ENCODE data around the gene SERHL2. TPM values are rescaled to one million over a fixed set of nuclear protein-coding genes. Genes with fewer than 3 reads are reported as not detected.

The SERHL2 gene
- total RNA-seq, 1 experiment from 2014 or later = 1.1 TPM

GRCh38 chr22:42612336-42612735 is 58.6 kb downstream of the SERHL2 start:
- H3K4me3 Mint-ChIP-seq = peak overlapping the region; percentile 97; the same call in 1 of the 2 replicates
- H3K27me3 Mint-ChIP-seq (ENCODE audit: low read depth) = no peaks in the 10 kb centered on the region
- DNase-seq (ENCODE audit: low spot score) (no peak), ATAC-seq (no peak)
- ChIA-PET POLR2A (no interaction called here), CTCF (interaction anchor here (0.5 to 0.6 kb wide), 2 partner anchors 95 to 103 kb away, joined by 3 read pairs; no protein-coding TSS in a partner anchor)
- no peak overlapping the region for H3K27ac Mint-ChIP-seq
- H3K9me3 Mint-ChIP-seq = no peaks in the 10 kb centered on the region
- peaks cover 39% of the 10 kb centered on the region for H3K36me3 Mint-ChIP-seq
- TF ChIP-seq E2F4 (CRISPR knock-in tag; IDR thresholded peaks at IDR 0.05; ENCODE audit: borderline replicate concordance, low read depth) = no peak
- no peak for TF ChIP-seq ZNF138 (CRISPR knock-in tag; conservative IDR thresholded peaks at IDR 0.05)
- no peak for TF ChIP-seq GABPB1 (CRISPR knock-in tag; IDR thresholded peaks at IDR 0.05)
- no peak for TF ChIP-seq FOXJ3 (CRISPR knock-in tag; IDR thresholded peaks at IDR 0.05; ENCODE audit: borderline replicate concordance)
- no peak for TF ChIP-seq IRF1 (CRISPR knock-in tag; IDR thresholded peaks at IDR 0.05)
- TF ChIP-seq FOXP4 (CRISPR knock-in tag; IDR thresholded peaks at IDR 0.05) = no peak
- TF ChIP-seq TEAD4 (CRISPR knock-in tag; IDR thresholded peaks at IDR 0.05) = no peak
- no peak for TF ChIP-seq SMAD4 (CRISPR knock-in tag; IDR thresholded peaks at IDR 0.05)
- TF ChIP-seq HMGA2 (CRISPR knock-in tag; IDR thresholded peaks at IDR 0.05) = no peak
- no peak for TF ChIP-seq SMAD3 (CRISPR knock-in tag; IDR thresholded peaks at IDR 0.05; ENCODE audit: borderline replicate concordance)
- no peak for TF ChIP-seq ZNF121 (CRISPR knock-in tag; IDR thresholded peaks at IDR 0.05)
- no peak for TF ChIP-seq JAZF1 (CRISPR knock-in tag; IDR thresholded peaks at IDR 0.05)
- no peak for TF ChIP-seq NFE2L1 (CRISPR knock-in tag; IDR thresholded peaks at IDR 0.05)
- no peak for TF ChIP-seq ATF6 (CRISPR knock-in tag; IDR thresholded peaks at IDR 0.05)
- no peak for TF ChIP-seq NFATC4 (CRISPR knock-in tag; IDR thresholded peaks at IDR 0.05)
- peaks cover 41% of the 10 kb centered on the region for H3K4me1 Mint-ChIP-seq

GRCh38 chr22:42613872-42614301 is 60.1 kb downstream of the SERHL2 start:
- Mint-ChIP-seq H3K4me1 (peaks cover 44% of the 10 kb centered on the region), H3K9me3 (no peaks in the 10 kb centered on the region), H3K27ac (peak overlapping the region; percentile 97), H3K4me3 (peak overlapping the region; percentile 97), H3K36me3 (peaks cover 25% of the 10 kb centered on the region), H3K27me3 (ENCODE audit: low read depth) (no peaks in the 10 kb centered on the region)
- ChIA-PET CTCF (interaction anchor here (0.6 to 3.0 kb wide), 3 partner anchors 33 to 254 kb away, joined by 3 to 7 read pairs (median 6); no protein-coding TSS in a partner anchor), POLR2A (interaction anchor here (0.6 kb wide), 1 partner anchor 91 kb away, joined by 3 read pairs; no protein-coding TSS in a partner anchor)
- DNase-seq (ENCODE audit: low spot score) = no peak
- no peak for ATAC-seq
- TF ChIP-seq SMAD4 (CRISPR knock-in tag; IDR thresholded peaks at IDR 0.05) (no peak), TEAD4 (CRISPR knock-in tag; IDR thresholded peaks at IDR 0.05) (no peak), ELF4 (CRISPR knock-in tag; IDR thresholded peaks at IDR 0.05; ENCODE audit: low read depth) (no peak), AFF4 (CRISPR knock-in tag; IDR thresholded peaks at IDR 0.05; ENCODE audit: borderline replicate concordance) (no peak), ATF2 (CRISPR knock-in tag; IDR thresholded peaks at IDR 0.05; ENCODE audit: borderline replicate concordance, low read depth) (no peak), ZNF219 (CRISPR knock-in tag; IDR thresholded peaks at IDR 0.05; ENCODE audit: borderline replicate concordance) (no peak), ZMAT4 (CRISPR knock-in tag; IDR thresholded peaks at IDR 0.05) (no peak), MXD4 (CRISPR knock-in tag; IDR thresholded peaks at IDR 0.05; ENCODE audit: borderline replicate concordance) (no peak), NFYB (CRISPR knock-in tag; conservative IDR thresholded peaks at IDR 0.05; ENCODE audit: low read depth) (no peak), E2F1 (CRISPR knock-in tag; IDR thresholded peaks at IDR 0.05) (no peak)
